ENCODE results near the gene SLC22A31. TPM values are rescaled to one million over a fixed set of nuclear protein-coding genes. Genes with fewer than 3 reads are reported as not detected.
A peak's percentile ranks its signal among the peaks of the same experiment; 100 is the strongest.

The SLC22A31 gene
- total RNA-seq, 1 donor from 2014 or later, result not detected

DNA sequence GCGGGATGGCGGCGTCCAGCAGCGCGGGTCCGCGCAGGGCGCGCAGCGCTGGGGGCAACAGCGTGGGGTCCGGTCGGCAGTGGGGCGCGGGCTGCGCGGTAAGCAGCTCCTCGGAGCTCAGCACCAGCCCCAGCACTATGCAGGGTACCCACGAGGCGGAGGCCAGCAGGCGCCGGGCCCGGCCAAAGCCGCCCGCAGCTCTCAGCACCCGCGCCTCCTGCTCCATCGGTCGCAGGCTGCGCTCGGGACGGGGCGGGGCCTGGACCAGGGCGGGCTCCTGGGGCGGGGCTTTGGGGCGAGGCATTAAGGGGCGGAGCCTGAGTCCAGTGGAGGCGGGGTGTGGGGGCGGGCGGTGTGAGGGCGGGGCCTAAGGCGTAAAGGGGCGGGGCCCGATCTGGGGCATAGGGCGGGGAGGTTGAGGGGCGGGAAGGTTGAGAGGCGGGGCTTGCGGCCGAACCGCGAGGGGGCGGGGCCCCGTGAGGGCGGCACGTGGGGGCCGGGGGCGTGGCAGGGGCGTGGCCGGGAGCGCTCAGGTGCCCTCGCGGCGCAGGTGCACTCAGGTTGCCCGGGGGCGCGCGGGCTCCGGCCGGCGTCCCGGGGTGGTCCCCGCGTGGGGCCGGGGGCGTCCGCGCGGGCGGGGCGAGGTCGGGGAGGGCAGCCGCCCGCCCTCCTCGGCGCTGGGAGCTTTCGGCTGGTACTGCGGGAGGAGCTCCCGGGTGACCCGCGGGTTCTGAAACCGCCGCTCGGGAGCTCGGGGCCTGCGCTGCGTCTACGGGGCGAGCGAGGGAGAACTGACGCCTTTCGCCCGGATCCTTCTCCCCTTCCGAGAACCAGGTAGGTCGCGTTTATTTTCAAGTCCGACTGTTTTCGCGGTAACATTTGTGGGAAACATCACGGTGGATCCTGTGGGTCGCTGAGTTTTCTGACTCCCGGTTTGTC lies 1.4 kb upstream of the SLC22A31 start:
- no peak for DNase-seq (ENCODE audit: low spot score in 2 of 2)
- Histone ChIP-seq H3K36me3 (no peaks in the 10 kb centered on the region), H3K27ac (no peak overlapping the region), H3K4me3 (peak overlapping the region; percentile 45 to 54), H3K9me3 (no peaks in the 10 kb centered on the region), H3K4me1 (peaks cover 2 to 3% of the 10 kb centered on the region in 2 donors), H3K27me3 (peaks cover 11% of the 10 kb centered on the region)
- TF ChIP-seq, protein P1, sequence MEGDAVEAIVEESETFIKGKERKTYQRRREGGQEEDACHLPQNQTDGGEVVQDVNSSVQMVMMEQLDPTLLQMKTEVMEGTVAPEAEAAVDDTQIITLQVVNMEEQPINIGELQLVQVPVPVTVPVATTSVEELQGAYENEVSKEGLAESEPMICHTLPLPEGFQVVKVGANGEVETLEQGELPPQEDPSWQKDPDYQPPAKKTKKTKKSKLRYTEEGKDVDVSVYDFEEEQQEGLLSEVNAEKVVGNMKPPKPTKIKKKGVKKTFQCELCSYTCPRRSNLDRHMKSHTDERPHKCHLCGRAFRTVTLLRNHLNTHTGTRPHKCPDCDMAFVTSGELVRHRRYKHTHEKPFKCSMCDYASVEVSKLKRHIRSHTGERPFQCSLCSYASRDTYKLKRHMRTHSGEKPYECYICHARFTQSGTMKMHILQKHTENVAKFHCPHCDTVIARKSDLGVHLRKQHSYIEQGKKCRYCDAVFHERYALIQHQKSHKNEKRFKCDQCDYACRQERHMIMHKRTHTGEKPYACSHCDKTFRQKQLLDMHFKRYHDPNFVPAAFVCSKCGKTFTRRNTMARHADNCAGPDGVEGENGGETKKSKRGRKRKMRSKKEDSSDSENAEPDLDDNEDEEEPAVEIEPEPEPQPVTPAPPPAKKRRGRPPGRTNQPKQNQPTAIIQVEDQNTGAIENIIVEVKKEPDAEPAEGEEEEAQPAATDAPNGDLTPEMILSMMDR (IDR thresholded peaks at IDR 0.05), result no peak
- intact Hi-C loops (cut with DNase I), result loop anchor here (10.0 kb wide), 1 partner anchor 57 kb away; no protein-coding TSS in a partner anchor

DNA sequence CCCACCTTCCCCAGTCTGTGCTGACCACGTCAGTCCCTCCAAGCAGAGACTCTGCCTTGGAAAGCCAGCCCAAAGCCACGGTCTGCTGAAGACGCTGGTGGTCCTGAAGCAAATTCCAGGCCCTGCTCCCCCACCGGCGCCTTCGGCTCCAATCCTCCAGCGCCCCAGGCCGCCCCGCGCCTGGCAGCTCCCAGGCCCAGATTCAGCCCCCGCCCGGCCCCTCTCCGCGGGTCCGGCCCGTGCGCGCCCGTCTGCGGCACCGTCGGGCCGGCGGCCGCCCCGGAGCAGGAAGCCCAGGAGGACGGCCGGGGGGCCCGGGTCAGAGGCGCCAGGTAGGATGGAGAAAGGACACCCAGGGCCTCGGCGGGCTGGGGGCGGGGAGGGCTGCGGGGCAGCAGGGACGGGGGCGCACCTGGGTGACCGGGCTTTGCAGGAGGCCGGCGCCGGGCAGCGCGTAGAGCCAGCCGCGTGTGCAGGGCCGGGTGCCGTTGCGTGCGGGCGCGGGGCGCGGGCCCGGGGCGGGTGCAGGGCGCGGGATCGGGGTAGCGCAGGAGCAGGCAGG lies 594 bp upstream of the SLC22A31 start:
- Histone ChIP-seq H3K27me3 (peaks cover 11% of the 10 kb centered on the region), H3K36me3 (no peaks in the 10 kb centered on the region), H3K9me3 (no peaks in the 10 kb centered on the region), H3K4me3 (peak overlapping the region; percentile 45 to 54), H3K4me1 (peaks cover 2 to 3% of the 10 kb centered on the region in 2 donors), H3K27ac (no peak overlapping the region)
- TF ChIP-seq, protein P1 (IDR thresholded peaks at IDR 0.05), result no peak
- intact Hi-C loops (cut with DNase I), result loop anchor here (10.0 kb wide), 1 partner anchor 56 kb away; no protein-coding TSS in a partner anchor
- DNase-seq (ENCODE audit: low spot score in 2 of 2), result no peak

DNA sequence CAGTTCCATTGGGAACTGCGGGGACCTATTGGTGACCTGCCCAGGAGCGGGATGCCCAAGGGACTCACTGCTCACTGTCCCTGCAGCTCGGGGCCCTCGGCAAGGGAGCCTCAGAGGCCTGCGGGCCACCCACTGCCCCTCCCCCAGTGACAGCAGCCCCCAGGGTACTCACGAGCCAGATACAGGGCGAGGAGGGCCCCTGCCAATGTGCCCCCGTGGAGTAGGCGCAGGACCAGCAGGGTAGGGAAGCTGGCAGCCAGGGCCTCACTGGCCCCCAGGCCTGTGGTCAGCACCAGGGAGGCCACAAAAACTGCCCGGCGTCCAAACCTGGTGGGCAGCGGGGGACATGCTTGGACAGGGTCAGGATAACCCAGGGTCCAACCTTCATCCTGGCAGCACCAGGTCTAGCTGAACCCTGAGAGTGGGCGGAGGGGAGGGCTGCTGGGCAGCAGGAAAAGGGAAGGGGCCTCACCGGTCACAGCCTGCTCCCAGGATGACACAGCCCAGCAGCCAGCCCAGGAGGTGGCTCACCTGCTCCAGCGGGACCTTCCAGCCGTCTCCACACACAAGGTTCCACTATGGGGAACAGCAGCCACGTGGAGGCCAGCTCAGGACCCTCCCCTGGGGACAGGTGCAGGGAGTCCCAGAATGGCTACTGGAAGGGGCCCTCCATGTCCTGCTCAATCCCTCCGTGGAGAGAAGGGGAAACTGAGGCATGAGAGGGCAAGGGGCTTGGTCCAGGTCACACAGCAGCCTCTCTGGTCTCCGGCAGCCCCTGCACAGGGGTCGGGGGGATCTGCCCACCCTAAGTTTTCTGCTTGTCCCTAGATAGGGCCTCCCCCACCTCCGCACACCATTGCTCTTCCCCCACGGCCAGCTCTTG lies 855 bp downstream of the SLC22A31 start:
- peaks cover 2 to 3% of the 10 kb centered on the region in 2 donors for H3K4me1 ChIP-seq
- no peaks in the 10 kb centered on the region for H3K36me3 ChIP-seq
- no peaks in the 10 kb centered on the region for H3K9me3 ChIP-seq
- H3K4me3 ChIP-seq, result no peak overlapping the region
- no peak for DNase-seq (ENCODE audit: low spot score in 2 of 2)
- H3K27ac ChIP-seq, result no peak overlapping the region
- H3K27me3 ChIP-seq, result peaks cover 11% of the 10 kb centered on the region
- TF ChIP-seq, protein P1 (IDR thresholded peaks at IDR 0.05), result no peak
- intact Hi-C loops (cut with DNase I), result loop anchor here (10.0 kb wide), 1 partner anchor 55 kb away; no protein-coding TSS in a partner anchor

DNA sequence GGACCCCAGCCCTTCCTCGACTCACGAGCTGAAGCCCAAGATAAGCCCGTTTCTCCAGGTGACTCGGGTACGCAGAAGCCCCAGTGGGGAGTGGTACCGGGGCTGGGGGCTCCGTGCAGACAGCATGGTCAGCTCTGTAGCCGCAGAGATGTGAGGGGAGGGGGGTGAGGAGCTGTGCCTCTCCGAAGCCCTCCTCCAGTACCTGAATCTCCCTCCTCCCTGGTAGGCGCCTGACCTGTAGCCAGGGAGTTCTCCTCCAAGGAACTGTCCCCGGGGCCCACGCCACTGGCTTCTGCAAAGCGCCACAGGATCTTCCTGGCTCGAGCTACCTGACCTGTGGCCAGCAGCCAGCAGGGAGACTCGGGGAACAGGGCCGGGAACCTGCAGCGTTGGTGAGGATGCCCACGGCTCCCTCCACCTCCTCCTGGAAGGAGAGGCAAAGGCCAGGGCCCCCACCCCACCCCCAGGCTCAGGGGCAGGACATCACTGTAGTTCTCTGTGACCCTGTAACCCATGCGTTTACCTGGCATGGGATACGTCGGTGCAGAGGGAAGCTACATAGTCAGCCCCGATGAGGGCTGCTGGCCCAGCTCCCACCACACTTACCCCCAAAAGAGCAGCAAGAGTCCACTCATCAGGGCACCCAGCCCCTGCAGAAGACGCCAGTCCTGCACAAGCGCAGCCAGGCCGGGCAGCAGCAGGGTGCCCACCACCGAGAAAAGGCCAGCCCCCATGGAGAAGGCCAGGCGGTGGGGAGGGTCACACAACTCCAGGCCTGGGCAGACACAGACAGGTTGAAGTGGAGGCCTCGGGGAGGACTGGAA lies 1.7 kb downstream of the SLC22A31 start:
- intact Hi-C loops (cut with DNase I), result no loop called here
- H3K9me3 ChIP-seq, result no peaks in the 10 kb centered on the region
- no peak overlapping the region for H3K27ac ChIP-seq
- DNase-seq (ENCODE audit: low spot score in 2 of 2), result no peak
- peaks cover 11% of the 10 kb centered on the region for H3K27me3 ChIP-seq
- peaks cover 2 to 3% of the 10 kb centered on the region in 2 donors for H3K4me1 ChIP-seq
- TF ChIP-seq, protein P1 (IDR thresholded peaks at IDR 0.05), result no peak
- H3K36me3 ChIP-seq, result no peaks in the 10 kb centered on the region
- H3K4me3 ChIP-seq, result no peak overlapping the region
